Endothelial cell of umbilical vein (primary cell): ENCODE data around the gene BAAT.

Experiments used
- EZH2 ChIP-seq: IDR thresholded peaks from 2 replicates; pipeline ENCODE4 v1.6.1; 2012; ENCODE audit warnings: borderline replicate concordance, low read depth, mild to moderate bottlenecking, moderate library complexity, low read length, inconsistent platforms; ENCODE audit not compliant: severe bottlenecking
- POLR2A ChIP-seq: IDR thresholded peaks from 2 replicates; pipeline ENCODE4 v1.6.1; 2012; ENCODE audit warnings: low read depth, mild to moderate bottlenecking, control low read depth, low read length
- TF ChIP-seq, protein P1 (sequence below), 2 donors: IDR thresholded peaks; 1 replicate in 1 of 2; 2 replicates in 1 of 2; pipeline ENCODE4 v1.5.1; 2011; ENCODE audit warnings: low read length in 2 of 2, mild to moderate bottlenecking in 2 of 2, moderate library complexity in 2 of 2, control low read depth in 1 of 2, inconsistent platforms in 1 of 2, low read depth in 1 of 2; ENCODE audit not compliant: insufficient read depth in 1 of 2; ENCODE audit errors: extremely low read depth in 1 of 2

DNA sequence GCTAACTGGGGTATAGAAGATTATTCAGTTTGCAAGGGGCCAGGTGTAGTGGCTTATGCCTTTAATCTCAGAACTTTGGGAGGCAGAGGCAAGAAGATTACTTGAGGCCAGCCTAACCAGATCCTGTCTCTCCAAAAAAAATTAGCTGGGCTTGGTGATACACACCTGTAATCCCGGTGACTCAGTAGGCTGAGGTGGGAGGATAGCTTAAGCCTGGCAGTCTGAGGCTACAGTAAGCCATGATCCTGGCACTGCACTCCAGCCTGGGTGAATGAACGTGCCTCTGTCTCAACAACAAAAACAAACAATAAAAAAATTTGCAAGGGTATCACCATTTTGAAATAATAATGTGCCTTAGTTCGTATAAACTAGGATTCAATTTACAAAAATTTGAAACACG lies 51.3 kb downstream of the BAAT start:
- TF ChIP-seq, protein P1, sequence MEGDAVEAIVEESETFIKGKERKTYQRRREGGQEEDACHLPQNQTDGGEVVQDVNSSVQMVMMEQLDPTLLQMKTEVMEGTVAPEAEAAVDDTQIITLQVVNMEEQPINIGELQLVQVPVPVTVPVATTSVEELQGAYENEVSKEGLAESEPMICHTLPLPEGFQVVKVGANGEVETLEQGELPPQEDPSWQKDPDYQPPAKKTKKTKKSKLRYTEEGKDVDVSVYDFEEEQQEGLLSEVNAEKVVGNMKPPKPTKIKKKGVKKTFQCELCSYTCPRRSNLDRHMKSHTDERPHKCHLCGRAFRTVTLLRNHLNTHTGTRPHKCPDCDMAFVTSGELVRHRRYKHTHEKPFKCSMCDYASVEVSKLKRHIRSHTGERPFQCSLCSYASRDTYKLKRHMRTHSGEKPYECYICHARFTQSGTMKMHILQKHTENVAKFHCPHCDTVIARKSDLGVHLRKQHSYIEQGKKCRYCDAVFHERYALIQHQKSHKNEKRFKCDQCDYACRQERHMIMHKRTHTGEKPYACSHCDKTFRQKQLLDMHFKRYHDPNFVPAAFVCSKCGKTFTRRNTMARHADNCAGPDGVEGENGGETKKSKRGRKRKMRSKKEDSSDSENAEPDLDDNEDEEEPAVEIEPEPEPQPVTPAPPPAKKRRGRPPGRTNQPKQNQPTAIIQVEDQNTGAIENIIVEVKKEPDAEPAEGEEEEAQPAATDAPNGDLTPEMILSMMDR (IDR thresholded peaks at IDR 0.05; ENCODE audit: extremely low read depth in 1 of 2, insufficient read depth in 1 of 2, low read depth in 1 of 2, low read length in 2 of 2), result no peak
- TF ChIP-seq POLR2A (no peak), EZH2 (no peak)
